Fibroblast of skin of scalp (primary cell): ENCODE data around the gene SLC2A14.
"Not testable (repeated sequence)": the region's sequence is repeated elsewhere in the genome, so short reads cannot be mapped to it uniquely, and the experiment has no call there.

Experiments used
- DNase-seq: peaks from one replicate; pipeline ENCODE4 v3.0.0-alpha.2; 2013

The SLC2A14 gene

DNA sequence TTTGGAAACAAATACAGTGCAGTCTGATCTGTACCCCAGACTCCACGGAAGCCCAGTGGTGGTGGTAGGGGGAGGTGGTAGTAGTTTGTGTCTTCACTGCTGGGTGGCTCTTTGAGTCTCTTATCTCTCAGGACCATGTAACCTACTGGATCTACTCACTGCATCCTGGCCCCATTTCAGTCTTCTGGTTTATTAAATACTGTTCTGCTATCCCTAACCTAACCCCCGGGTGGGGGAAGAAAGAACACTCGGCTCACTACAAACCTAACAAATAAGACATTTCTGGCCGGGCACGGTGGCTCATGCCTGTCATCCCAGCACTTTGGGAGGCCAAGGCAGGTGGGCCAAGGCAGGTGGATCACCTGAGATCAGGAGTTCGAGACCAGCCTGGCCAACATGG lies 39.5 kb downstream of the SLC2A14 start:
- DNase-seq, result not testable (repeated sequence)

DNA sequence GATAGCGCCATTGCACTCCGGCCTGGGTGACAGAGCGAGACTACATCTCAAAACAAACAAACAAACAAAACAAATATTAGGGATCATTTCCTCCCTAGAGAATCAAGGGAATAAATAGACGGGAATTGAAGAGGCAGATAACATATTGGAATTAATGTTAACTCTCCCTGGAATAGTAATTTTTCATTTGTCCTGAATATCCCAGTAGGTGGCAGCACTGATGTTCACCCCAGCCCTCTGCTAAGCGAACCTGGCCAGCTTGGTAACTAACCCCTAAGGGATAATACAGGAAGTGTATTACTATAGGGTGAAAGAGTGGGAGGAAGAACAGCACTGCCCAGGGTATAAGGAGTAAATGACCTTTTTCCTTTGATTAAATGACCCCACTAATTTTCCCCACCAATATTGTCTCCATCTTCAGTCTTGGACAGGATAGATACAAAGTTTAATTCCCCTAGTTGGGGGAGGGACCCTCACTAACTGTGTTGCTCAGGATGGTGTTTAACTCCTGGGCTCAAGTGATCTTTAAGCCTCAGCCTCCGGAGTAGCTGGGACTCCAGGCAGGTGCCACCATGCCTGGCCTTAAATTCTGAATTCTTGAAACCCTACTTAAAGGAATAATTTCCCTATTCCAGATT lies 40.5 kb downstream of the SLC2A14 start:
- DNase-seq, result peak; percentile 60

DNA sequence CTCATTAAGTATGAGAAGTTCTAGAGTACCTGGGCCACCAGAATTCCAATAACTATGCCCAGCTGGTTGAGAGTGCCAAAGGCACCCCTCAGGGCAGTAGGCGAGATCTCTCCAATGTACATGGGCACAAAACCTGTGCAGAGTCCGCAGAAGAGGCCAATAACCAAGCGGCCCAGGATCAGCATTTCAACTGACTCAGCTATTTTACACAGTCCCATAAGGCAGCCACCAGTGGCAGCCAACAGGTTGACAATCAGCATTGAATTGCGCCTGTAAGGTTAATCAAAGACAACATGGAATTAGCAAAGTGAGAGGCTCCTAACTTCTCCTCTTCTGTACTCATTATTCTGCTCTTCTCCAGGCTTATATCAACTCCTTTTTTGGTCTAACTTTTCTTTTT lies 43.0 kb downstream of the SLC2A14 start:
- DNase-seq, result not testable (repeated sequence)

DNA sequence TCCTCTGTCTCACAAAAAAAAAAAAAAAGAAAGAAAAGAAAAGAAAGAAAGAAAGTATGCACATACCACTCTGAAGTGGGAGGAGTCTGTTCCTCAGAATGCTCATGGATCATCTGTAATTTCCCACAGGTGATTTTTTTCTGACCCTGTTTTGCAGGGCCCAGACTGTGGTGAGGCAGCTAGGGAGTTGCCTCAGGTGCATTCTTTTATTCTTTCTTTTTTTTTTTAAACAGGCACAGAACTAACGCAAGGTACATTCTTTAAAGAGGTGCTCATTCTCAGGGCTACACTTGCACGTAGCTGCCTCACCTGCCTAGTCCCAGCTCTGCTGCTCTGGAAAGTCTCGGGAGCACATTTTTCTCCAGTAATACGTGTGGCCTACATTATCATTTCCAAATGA lies 47.0 kb downstream of the SLC2A14 start:
- DNase-seq, result not testable (repeated sequence)

DNA sequence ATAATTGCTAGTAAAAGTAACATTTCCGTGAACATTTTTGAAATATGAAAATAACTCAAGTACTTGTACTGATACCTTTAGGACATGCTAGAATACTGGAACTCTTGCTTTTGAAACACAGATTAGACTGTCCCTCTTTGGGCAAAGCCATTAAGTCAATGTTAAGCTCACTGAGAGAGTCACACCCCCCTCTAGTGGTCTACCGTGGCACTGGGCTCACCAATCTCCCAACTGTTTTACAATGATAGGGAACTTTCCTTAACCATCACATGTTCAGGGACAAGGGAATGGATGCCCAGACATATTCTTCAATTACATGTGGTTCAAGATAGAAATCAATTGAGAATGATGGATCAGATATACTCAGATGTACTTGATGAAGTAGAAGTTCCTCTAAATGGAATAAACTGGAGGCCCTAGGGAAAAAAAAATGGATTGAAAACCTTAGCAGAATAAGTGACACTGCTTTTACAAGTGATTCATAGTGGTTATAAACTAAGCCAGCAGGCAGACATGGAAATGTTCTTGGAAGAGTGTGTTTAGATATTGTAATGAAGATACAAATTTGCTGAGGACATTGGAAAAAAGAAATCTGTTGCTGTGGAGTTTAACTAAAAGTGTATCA lies 65.7 kb downstream of the SLC2A14 start:
- DNase-seq, result peak; percentile 70

DNA sequence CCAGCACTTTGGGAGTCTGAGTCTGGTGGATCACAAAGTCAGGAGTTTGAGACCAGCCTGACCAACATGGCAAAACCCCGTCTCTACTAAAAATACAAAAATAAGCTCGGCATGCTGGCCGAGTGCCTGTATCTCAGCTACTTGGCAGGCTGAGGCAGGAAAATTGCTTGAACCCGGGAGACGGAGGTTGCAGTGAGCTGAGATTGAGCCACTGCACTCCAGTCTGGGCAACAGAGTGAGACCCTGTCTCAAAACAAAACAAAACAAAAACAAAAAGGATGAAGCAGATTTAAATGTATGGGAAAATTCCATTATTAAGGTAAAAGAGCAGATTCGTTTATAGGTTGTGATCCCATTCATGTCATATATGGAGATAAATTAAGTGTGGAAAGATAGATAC lies 66.4 kb downstream of the SLC2A14 start:
- not testable (repeated sequence) for DNase-seq

DNA sequence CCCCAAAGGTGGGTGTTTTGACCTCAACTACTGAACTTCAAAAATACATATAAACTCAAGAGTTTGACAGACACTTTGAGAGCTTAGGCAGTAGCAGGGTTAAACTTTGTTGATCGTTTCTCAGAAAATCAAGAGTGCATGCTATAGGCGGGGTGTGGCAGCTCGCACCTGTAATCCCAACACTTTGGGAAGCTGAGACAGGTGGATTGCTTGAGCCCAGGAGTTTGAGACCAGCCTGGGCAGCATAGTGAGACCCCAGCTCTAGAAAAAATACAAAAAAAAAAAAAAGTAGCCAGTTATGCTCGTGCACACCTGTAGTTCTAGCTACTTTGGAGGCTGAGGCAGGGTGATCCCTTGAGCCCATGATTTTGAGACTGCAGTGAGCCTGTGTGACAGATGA lies 71.3 kb downstream of the SLC2A14 start:
- DNase-seq, result no peak

DNA sequence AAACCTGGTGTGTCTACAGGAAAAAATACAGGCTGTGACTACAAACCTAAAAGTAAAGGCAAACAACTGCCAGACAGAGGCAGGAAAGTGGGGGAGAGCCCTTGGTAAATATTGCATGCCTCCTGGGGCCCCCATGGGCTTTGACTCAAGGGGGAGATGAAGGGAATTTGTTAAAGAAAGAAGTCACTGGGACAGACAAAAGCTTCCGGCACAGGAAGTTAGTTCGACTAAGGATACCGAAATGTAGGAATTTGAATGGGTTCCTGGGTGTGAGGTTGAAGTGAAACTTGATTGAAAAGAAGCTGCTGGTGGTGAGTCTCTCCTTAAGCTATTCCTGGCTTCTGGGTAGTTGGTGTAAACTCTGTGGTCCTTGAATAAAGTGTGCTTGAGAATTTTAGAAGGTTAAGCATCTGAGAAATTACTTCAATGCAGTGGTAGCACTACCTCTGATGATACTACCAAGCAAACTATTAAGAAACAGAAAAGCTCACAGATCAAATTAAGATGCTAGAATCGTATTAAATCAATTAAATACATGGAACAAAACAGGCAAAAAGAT lies 73.9 kb downstream of the SLC2A14 start:
- DNase-seq, result not testable (repeated sequence)

DNA sequence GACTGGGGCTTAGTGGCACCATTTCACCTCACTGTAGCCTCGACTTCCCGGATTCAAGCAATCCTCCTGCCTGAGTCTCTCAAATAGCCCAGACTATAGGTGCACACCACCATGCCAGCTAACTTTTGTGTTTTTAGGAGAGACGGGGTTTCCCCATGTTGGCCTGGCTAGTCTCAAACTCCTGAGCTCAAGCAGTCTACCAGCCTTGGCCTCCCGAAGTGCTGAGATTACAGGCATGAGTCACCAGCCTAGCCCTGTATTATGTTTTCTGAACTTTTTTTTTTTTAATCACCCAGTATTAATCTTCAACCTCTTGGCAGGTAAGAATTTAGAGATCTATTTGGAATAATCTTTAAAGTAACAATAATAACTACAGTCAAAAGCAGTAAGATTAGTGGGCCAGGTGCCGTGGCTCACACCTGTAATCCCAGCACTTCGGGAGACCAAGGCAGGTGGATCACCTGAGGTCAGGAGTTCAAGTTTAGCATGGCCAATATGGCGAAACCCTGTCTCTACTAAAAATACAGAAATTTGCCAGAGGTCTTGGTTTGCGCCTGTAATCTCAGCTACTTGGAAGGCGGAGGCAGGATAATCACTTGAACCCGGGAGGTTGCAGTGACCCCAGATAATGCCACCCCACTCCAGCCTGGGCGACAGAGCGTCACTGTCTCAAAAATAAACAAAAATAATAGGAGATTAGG lies 74.9 kb downstream of the SLC2A14 start:
- no peak for DNase-seq

DNA sequence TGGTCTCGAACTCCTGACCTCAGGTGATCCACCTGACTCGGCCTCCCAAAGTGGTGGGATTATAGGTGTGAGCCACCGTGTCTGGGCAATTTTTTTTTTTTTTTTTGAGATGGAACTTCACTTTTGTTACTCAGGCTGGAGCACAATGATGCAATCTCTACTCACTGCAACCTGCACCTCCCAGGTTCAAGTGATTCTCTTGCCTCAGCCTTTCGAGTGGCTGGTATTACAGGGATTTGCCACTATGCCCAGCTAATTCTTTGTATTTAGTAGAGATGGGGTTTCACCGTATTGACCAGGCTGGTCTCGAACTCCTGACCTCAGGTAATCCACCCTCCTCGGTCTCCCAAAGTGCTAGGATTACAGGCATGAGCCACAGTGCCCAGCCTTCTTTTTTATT lies 75.4 kb downstream of the SLC2A14 start:
- not testable (repeated sequence) for DNase-seq

DNA sequence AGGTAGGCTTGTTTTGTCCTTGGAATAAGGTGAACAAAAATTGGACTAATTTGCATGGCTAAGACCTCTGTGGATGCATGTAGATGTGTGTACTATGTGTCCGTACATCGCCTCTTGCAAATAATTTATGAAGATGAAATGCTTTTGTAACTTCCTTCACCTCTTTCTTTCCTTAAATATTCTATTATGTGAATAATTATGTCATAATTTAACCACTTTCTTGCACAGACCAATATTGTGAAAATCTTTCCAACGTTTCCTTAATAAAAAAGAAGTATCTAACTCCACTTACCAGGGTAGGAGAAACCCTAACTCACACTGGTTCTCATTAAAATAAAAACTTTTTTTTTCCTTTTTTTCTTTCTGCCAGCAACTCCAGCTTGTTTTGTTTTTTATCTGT lies 79.5 kb downstream of the SLC2A14 start:
- no peak for DNase-seq

DNA sequence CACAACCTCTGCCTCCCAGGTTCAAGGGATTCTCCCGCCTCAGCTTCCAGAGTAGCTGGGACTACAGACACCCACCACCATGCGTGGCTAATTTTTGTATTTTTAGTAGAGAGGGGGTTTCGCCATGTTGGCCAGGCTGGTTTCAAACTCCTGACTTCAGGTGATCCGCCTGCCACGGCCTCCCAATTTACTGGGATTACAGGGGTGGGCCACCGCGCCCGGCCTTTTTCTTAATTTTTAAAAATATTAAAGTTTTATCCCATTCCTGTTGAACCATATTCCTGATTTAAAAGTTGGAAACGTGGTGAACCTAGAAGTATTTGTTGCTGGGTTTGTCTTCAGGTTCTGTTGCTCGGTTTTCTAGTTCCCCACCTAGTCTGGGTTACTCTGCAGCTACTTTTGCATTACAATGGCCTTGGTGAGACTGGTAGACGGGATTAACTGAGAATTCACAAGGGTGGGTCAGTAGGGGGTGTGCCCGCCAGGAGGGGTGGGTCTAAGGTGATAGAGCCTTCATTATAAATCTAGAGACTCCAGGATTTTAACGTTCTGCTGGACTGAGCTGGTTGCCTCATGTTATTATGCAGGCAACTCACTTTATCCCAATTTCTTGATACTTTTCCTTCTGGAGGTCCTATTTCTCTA lies 83.7 kb downstream of the SLC2A14 start, which contains the start of gene NANOG:
TSS of gene NANOG (plus strand) at position 519 of the 645 bp plus-strand sequence. CDS start 213 bp downstream, outside the sequence.
- not testable (repeated sequence) for DNase-seq

DNA sequence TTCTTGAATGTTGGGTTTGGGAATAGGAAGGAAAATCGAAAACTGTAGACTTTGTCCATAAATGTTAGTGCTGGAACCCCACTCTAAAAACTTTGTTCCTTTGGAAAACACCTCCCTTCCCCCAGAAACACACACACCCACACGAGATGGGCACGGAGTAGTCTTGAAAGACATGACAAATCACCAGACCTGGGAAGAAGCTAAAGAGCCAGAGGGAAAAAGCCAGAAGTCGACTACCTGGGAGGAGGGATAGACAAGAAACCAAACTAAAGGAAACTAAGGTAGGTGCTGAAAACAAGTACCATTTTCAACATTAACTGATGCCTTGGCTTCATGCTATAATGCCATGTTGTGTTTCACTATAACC lies 84.4 kb downstream of the SLC2A14 start:
- DNase-seq, result no peak

DNA sequence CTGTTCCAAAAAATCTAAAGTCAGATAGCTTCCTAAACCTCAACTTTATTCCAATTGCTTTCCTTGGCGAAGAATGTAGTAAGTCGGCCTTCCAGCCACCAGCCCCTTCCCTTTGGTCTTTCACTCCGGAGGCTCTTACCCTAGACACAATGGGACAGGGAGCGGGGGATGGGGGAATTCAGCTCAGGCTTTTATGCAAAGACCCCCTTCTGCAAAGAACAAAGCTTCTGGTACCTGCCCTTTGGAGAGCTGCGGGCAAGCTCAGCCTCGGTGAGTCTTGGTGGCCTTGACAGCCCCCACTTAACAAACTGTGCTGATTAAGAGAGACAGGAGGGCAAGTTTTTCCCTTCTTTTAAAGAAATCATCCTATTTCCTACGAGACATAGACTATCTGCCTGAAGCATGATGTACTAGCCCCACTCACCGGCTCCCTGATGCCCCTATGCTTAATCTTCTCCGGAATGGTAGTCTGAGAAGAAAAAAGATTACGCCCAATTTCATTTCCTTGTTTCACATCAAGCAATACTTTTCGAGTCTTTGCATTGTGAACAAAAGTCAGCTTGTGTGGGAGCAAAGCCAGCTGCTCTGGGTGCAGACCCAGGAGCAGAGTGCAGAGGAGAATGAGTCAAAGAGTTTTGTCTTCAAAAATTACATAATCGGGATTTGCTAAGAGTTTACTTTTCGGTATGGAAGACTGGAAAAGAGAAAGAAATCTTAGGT lies 85.0 kb downstream of the SLC2A14 start:
- DNase-seq, result no peak

DNA sequence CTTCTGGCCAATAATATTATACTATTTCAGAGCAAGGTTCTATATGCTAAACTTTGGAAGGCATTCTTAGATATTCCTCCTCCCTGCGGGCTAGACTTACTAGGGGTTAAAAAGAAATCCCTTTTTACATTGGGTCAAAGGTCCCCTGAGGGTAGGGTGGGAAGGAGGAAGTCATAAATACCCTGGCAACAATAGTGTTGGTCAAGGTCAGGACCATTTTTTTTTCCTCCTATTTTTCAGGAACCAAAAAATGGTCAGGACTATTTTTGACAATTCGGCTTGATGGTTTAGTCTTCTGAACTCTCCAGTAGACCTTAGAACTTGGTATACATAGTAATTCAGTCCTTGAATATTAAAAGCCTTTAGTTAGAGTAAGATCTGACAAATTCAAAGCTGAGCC lies 88.0 kb downstream of the SLC2A14 start:
- no peak for DNase-seq

DNA sequence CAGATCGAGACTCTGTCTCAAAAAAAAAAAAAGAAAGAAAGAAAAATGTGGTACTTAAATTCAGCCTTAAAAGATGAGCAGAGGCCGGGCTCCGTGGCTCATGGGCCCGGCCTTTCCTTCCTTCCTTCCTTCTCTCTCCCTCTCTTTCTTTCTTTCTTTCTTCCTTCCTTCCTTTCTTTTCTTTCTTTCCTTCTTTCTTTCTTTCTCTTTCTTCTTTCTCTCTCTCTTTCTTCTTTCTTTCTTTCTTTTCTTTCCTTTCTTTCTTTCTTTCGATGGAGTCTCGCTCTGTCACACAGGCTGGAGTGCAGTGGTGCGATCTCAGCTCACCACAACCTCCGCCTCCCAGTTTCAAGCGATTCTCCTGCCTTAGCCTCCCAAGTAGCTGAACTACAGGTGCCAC lies 89.3 kb downstream of the SLC2A14 start:
- not testable (repeated sequence) for DNase-seq

DNA sequence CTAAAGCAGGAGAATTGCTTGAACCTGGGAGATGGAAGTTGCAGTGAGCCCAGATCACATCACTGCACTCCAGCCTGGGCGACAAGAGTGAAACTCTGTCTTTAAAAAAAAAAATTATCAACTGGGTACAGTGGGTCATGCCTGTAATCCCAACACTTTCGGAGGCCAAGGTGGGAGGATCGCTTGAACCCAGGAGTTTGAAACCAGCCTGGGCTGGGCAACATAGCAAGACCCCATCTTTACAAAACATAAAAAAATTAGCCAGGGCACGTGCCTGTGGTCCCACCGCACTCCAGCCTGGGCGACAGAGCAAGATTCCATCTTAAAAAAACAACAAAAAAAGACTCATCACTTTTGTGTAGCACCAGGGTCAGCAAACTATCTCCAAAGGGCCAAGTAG lies 90.7 kb downstream of the SLC2A14 start:
- no peak for DNase-seq

DNA sequence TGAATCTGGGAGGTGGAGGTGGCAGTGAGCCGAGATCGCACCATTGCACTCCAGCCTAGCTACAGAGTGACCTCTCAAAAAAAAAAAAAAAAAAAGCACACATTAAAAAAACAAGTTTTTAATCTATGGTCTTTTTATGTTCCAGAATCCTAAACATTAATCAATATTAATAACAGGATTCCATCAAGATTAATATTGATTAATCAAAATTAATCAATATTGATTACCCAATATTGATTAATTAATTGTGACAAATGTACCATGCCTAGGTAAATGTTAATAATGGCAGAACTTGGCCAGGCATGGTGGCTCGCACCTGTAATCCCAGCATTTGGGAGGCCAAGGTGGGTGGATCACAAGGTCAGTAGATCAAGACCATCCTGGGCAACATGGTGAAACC lies 91.4 kb downstream of the SLC2A14 start:
- no peak for DNase-seq

DNA sequence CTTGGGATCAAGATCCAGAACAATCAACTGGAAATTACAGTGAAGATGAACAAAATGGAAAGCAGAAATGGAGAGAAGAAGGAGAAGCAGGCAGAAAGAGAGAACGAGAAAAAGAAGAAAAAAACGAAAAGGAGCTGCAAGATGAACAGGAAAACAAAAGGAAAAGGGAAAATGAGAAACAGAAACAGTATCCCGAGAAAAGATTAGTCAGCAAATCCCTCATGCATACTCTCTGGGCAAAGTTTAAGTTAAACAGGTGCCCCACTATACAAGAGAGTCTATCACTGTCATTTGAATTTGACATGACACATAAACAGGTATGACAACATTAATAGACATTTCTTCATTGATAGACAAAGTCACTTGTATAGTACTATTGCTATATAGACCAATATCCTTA lies 102.7 kb downstream of the SLC2A14 start:
- DNase-seq, result no peak
